IPS-18a (cell line): Measurements from ENCODE around the gene INPP5E.

Experiments used
- H3K27ac ChIP-seq: one replicate; pipeline ENCODE4 v1.5.1; 2013; ENCODE audit warnings: low read length
- H3K27me3 ChIP-seq: one replicate; pipeline ENCODE4 v1.6.1; 2013; ENCODE audit warnings: mild to moderate bottlenecking, low read length; ENCODE audit not compliant: control insufficient read depth, insufficient read depth
- H3K36me3 ChIP-seq: one replicate; pipeline ENCODE4 v1.6.1; 2013; ENCODE audit warnings: low read depth, low read length; ENCODE audit not compliant: control insufficient read depth
- H3K4me1 ChIP-seq: one replicate; pipeline ENCODE4 v1.6.1; 2013; ENCODE audit warnings: low read depth, low read length; ENCODE audit not compliant: control insufficient read depth
- H3K4me3 ChIP-seq: one replicate; pipeline ENCODE4 v1.5.1; 2013; ENCODE audit warnings: low read length
- H3K9ac ChIP-seq: one replicate; pipeline ENCODE4 v1.6.1; 2013; ENCODE audit warnings: mild to moderate bottlenecking, low read length, moderate library complexity
- H3K9me3 ChIP-seq: one replicate; pipeline ENCODE4 v1.6.1; 2013; ENCODE audit warnings: low read depth, low read length; ENCODE audit not compliant: control insufficient read depth

INPP5E gene

DNA sequence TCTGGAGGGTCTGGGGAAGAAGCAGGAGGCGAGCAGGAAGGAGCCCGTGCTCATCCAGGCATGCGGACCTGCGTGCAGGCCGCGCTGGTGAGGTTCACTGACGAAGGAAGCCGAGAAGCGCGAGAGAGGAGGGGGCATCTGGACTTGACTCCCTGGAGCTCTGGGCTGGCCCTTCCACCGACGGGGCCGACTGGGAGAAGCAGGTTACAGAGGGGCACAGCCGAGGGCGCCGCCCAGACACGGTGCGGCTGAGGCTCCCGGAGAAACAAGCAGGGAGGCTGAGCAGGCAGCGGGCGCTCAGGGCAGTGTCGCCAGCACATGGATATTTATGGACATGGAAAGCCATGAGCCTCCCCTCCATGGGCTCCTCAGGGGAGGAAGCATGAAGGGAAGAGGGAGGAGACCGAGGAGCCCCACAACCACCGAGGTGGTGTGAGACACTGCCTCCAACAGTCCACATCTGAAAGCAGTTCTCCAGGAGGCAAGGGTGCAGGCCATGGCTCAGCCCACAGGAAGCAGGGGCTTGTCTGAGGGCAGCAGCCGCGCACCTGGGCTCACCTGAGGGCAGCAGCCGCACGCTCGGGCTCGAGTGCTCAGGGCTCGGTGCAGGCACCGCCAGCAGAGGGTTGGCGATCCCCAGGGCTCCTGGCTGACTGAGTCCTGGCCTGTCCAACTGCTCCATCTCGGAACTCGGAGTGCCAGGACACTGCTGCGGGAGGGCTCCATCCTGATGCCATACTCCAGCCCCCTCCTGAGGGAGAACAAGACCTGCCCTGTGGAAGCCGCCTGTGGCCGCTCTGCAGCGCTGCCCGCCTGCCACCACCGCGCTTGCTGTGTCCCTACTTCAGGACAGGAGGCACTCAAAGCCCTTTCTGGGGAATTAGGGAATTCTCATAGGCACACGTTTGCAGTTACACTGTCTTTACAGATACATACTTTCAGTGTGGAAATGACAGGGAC lies 15.7 kb upstream of the INPP5E start:
- no peaks in the 10 kb centered on the region for H3K9me3 ChIP-seq
- H3K4me3 ChIP-seq = no peak overlapping the region
- no peaks in the 10 kb centered on the region for H3K27me3 ChIP-seq
- peaks cover 83% of the 10 kb centered on the region for H3K36me3 ChIP-seq
- H3K9ac ChIP-seq = no peak overlapping the region
- no peaks in the 10 kb centered on the region for H3K4me1 ChIP-seq
- no peak overlapping the region for H3K27ac ChIP-seq

DNA sequence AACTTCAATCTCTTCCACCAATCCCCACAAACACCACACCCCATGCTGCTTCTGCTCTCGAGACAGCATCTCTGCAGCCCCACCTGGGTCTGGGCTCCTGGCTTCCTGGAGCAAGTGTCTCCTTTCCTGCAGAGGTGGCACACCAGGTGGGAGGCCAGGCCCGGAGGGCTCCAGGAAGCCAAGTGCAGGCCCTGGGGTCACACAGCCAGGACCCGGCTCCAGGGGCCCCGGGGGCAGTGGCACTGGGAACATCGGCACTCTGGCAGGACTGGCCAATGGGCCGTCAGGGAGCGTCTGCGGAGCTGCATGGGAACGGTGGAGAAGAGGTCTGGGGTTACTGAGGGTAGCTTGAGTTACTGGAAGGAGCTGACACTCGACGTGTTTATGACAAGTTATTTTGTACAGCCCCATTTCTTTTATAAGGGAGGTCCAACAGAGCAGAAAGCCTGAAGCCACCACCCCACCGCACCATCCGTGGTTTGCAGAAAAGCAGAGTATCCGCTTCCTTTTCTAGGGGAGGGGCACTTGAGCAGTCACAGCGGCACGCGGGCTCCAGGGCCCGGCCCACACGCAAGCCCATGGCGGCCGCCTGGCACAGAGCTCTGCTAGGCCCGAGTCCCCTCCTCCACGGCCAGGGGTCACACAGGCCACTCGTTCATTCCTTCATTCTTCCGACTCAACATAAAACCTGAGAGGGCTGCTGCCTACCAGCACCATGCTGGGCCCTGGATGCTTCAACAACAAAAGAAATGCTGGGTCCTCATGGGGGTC lies 14.6 kb upstream of the INPP5E start:
- no peak overlapping the region for H3K9ac ChIP-seq
- no peaks in the 10 kb centered on the region for H3K9me3 ChIP-seq
- H3K4me3 ChIP-seq = no peak overlapping the region
- H3K36me3 ChIP-seq = peaks cover 85% of the 10 kb centered on the region
- H3K27me3 ChIP-seq = no peaks in the 10 kb centered on the region
- no peak overlapping the region for H3K27ac ChIP-seq
- no peaks in the 10 kb centered on the region for H3K4me1 ChIP-seq

DNA sequence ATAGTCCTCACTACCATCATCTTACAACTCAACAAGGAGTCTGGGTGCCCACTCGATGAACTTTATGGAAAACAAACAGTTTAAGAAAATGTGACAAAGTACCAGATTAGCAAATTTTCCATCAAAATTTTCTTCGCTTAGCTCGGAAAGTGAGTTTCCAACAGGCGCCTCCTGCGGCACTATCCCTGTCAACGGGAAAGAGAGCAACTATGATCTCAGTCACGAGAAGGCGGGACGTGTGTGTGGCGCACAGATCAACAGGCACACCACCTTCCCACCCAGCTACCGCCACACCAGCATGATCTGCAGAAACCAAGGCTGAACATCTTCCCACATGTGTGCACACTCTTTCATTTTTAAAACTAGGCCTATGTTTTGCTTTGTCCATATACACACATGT lies 13.7 kb upstream of the INPP5E start:
- H3K4me1 ChIP-seq = no peaks in the 10 kb centered on the region
- H3K27ac ChIP-seq = no peak overlapping the region
- H3K9ac ChIP-seq = no peak overlapping the region
- H3K27me3 ChIP-seq = no peaks in the 10 kb centered on the region
- no peaks in the 10 kb centered on the region for H3K9me3 ChIP-seq
- H3K36me3 ChIP-seq = peaks cover 85% of the 10 kb centered on the region
- no peak overlapping the region for H3K4me3 ChIP-seq

DNA sequence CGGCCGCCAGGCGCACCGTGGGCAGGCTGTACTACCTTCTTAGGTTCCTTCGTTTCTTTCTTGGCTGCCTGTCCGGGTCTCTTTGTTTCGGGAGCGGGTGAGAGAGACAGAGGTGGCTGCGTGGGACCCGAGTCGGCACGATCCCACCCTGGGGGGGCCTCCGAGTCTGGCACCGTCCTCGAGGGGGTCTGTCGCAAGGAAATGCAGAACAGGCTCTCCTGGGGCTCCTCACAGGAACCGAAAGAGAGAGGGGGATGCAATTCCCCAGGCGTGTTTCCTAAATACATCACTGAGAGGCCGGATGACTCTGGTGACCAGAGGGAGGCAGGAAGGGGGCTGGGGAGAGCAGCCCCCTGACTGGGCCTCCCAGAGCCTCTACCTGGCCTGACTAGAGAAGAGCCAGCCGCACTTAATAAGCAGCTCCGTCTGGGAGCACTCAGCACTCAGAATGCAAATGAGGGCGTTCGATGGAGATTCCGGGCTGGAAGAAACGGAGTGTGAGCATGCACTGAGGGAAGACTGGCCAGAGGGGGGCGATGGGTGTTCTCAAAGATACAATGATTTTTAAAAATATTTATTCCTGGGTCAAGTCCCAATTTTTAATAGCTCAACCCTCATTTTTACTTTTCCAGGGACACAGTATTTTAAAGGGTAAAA lies 11.7 kb upstream of the INPP5E start:
- H3K9ac ChIP-seq = no peak overlapping the region
- peaks cover 86% of the 10 kb centered on the region for H3K36me3 ChIP-seq
- H3K27ac ChIP-seq = no peak overlapping the region
- H3K4me1 ChIP-seq = no peaks in the 10 kb centered on the region
- no peak overlapping the region for H3K4me3 ChIP-seq
- no peaks in the 10 kb centered on the region for H3K9me3 ChIP-seq
- no peaks in the 10 kb centered on the region for H3K27me3 ChIP-seq

DNA sequence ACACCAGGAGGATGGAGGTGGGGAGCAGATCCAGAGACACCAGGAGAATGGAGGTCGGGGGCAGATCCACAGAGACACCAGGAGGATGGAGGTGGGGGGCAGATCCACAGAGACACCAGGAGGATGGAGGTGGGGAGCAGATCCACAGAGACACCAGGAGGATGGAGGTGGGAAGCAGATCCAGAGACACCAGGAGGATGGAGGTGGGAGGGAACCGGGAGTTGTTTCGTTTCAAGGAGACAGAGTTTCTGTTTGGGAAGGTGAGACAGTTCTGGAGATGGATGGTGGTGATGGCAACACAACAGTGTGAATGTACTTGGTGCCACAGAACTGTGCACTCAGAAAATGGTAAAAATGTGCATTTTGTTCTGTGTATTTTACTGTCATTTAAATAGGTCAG lies 9.0 kb upstream of the INPP5E start:
- Histone ChIP-seq H3K9me3 (no peaks in the 10 kb centered on the region), H3K27me3 (no peaks in the 10 kb centered on the region), H3K27ac (no peak overlapping the region), H3K4me3 (no peak overlapping the region), H3K9ac (no peak overlapping the region), H3K4me1 (no peaks in the 10 kb centered on the region), H3K36me3 (peaks cover 84% of the 10 kb centered on the region)

DNA sequence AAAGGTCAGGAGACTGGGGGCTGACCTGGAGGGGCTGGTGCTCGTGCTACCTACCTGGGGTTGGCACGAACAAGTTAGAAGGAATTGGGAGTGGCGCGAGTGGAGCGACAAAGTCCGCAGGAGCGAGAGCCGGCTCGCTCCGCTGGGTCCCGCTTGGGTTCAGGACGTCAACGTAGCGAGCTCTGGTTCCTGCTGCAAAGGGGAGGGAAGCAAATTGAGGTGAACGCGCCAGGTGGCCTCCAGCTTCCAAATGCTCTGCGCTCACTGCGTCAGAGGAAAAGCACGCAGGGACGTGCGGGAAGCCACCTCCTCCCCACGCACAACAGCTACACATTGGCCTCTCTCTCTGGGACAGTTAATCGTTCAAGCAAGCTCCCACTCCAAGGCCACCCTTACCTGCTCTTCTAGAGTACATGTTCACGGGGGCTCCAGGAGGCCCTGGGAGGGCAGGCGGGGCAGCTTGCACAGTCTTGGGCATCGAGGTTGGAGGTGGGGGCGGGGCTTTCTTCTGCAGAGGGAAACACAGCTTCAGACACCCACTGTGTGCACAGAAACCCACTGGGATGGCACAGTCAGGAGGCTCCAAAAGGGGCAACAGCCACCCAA lies 7.6 kb upstream of the INPP5E start:
- H3K9ac ChIP-seq = no peak overlapping the region
- no peaks in the 10 kb centered on the region for H3K9me3 ChIP-seq
- H3K27ac ChIP-seq = no peak overlapping the region
- no peaks in the 10 kb centered on the region for H3K27me3 ChIP-seq
- H3K4me3 ChIP-seq = no peak overlapping the region
- no peaks in the 10 kb centered on the region for H3K4me1 ChIP-seq
- H3K36me3 ChIP-seq = peaks cover 88% of the 10 kb centered on the region

DNA sequence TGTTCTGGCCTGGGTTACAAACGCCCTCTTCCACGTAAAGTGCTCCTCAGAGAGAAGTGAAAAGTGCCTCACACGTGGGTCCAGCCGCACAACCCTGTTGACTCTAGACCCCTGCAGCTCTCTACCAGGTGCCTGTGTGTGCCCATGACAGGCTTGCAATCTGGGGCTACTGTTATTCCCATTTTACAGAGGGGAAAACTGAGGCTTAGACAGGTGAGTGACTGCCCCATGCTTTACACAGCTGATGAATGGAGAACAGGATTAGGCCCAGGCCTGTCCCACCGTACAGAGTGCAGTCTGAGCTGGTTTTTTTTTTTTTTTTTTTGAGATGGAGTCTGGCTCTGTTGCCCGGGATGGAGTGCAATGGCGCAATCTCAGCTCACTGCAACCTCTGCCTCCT lies 6.2 kb upstream of the INPP5E start:
- no peaks in the 10 kb centered on the region for H3K4me1 ChIP-seq
- H3K27ac ChIP-seq = no peak overlapping the region
- peaks cover 90% of the 10 kb centered on the region for H3K36me3 ChIP-seq
- H3K9ac ChIP-seq = no peak overlapping the region
- no peaks in the 10 kb centered on the region for H3K9me3 ChIP-seq
- no peak overlapping the region for H3K4me3 ChIP-seq
- no peaks in the 10 kb centered on the region for H3K27me3 ChIP-seq

DNA sequence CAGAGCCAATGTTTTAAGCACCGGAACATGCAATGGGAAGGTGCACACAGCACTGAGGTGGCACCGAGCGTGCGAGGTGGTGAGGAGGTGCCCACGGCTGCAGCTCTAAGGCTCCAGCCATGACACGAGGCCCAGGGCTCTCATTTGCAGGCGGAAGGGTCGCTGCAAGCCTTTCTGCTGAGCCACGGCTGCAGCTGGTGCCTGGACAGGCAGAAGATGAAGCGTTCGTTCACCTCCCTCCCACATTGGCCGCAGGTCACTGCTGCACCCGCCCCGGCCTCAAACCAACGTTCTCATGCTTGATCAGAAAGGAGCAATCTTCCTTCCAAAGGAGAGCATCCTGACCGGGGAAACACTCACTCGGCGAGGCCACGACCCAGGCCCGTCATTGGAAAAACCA lies 4.5 kb upstream of the INPP5E start:
- Histone ChIP-seq H3K4me1 (no peaks in the 10 kb centered on the region), H3K9me3 (no peaks in the 10 kb centered on the region), H3K36me3 (peaks cover 76% of the 10 kb centered on the region), H3K27ac (no peak overlapping the region), H3K9ac (no peak overlapping the region), H3K27me3 (no peaks in the 10 kb centered on the region), H3K4me3 (no peak overlapping the region)

DNA sequence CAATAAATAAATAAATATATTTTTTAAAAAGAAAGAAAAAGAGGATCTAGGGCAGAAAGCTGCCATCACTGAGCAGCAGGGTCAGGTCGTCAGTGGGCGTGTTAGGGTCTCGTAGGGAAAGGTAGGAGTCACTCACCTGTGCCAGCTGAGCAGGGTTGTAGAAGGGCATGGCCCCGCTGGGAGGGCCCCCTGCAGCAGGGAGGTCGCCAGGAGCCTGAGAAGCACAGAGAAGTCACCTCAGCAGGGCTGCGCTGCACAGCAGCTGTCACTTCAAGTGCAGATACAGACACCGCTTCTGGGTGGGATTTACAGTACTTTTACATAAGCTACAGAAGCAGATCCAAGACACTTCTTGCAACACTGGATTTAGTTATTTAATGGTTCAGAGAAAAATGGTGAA lies 4.0 kb upstream of the INPP5E start:
- no peaks in the 10 kb centered on the region for H3K4me1 ChIP-seq
- H3K9me3 ChIP-seq = no peaks in the 10 kb centered on the region
- H3K9ac ChIP-seq = no peak overlapping the region
- no peaks in the 10 kb centered on the region for H3K27me3 ChIP-seq
- no peak overlapping the region for H3K4me3 ChIP-seq
- peaks cover 71% of the 10 kb centered on the region for H3K36me3 ChIP-seq
- H3K27ac ChIP-seq = no peak overlapping the region

DNA sequence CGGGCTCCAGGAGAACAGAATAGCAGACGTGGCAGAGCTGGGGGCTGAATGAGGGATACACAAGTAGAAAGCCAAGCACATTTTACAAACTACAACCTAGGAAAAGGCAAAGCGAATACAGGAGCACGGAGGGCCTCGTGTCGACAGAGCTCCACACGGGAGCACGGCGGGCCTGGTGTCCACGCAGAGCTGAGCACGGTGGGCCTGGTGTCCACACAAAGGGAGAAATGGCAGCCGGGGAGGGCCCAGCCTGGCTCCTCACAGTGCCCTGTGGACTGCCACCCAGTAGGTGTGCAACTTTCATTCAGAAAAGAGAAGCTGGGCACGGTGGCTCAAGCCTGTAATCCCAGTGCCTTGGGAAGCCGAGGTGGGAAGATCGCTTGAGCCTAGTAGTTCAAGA lies 3.4 kb upstream of the INPP5E start:
- Histone ChIP-seq H3K27ac (no peak overlapping the region), H3K27me3 (peaks cover 3% of the 10 kb centered on the region), H3K9ac (no peak overlapping the region), H3K9me3 (no peaks in the 10 kb centered on the region), H3K4me3 (no peak overlapping the region), H3K36me3 (peaks cover 67% of the 10 kb centered on the region), H3K4me1 (no peaks in the 10 kb centered on the region)

DNA sequence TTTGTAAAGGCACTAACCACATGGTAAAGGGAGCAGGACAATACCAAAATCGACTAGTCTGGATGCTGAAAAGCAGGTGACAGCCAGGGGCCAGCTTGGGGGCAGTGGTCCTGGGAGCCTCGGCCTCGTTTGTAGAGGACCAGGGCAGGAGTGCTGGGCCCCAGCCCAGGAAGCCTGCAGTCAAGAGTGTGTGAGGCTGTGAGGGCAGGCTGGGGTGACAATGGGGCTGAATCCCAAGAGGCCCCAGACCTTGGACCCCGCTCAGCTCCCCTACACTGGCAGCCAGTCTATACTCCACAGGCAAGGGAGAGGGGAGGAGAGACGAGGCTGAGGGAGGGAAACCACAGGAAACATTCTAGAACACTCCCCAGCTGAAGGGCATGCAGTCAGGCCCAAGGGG lies 2.6 kb upstream of the INPP5E start:
- no peaks in the 10 kb centered on the region for H3K9me3 ChIP-seq
- peaks cover 3% of the 10 kb centered on the region for H3K27me3 ChIP-seq
- no peak overlapping the region for H3K27ac ChIP-seq
- peaks cover 59% of the 10 kb centered on the region for H3K36me3 ChIP-seq
- no peak overlapping the region for H3K4me3 ChIP-seq
- no peaks in the 10 kb centered on the region for H3K4me1 ChIP-seq
- no peak overlapping the region for H3K9ac ChIP-seq
